ENCODE measurements around the gene EXOSC2.

The EXOSC2 gene

DNA sequence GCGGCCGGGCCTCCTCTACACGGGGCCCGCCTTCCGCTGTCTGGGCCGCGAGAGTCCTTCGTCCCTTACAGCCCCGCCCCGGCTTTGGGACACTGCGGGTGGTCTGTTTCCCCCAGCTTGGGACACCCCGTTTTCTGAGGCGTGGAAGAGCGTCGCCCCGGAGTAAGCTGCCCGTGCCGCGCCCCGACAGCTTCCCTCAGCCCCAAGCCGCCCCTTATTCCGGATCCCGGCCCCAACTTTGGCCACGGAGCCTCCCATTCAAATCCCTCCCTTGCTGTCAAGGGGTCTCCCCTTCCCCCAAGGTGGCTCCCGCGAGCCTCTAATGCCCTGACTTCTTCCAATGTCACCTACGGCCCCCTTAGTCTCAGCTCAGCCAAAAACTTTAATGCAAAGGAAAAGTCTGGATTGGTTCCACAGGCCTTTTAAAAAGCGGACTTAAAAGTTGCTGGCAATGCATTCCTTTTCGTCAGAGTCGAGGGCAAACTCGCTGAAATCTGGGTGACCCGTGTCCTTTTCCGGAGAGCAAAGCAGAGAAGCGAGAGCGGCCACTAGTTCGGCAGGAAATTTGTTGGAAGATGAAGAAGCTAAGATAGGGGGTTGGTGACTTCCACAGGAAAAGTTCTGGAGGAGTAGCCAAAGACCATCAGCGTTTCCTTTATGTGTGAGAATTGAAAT, 19.8 kb downstream of the EXOSC2 start:
- no peaks in the 10 kb centered on the region for H3K27me3 ChIP-seq (ENCODE audit: control insufficient read depth, insufficient read depth, low read length)
- H3K9me3 ChIP-seq (ENCODE audit: control insufficient read depth, insufficient read depth, low read length) = no peaks in the 10 kb centered on the region
- H3K27ac ChIP-seq (ENCODE audit: low read length) = no peak overlapping the region
- peak overlapping the region; percentile 83 for H3K4me3 ChIP-seq (ENCODE audit: low read length)
- no peak for DNase-seq (ENCODE audit: low read depth, low spot score)
- WGBS (ENCODE audit: insufficient coverage, insufficient read length) = no CpG with 5 or more reads among the region's 37 CpGs
- H3K4me1 ChIP-seq (ENCODE audit: control insufficient read depth, insufficient read depth, low read length) = no peaks in the 10 kb centered on the region
- no peaks in the 10 kb centered on the region for H3K36me3 ChIP-seq (ENCODE audit: control insufficient read depth, insufficient read depth, low read length)

DNA sequence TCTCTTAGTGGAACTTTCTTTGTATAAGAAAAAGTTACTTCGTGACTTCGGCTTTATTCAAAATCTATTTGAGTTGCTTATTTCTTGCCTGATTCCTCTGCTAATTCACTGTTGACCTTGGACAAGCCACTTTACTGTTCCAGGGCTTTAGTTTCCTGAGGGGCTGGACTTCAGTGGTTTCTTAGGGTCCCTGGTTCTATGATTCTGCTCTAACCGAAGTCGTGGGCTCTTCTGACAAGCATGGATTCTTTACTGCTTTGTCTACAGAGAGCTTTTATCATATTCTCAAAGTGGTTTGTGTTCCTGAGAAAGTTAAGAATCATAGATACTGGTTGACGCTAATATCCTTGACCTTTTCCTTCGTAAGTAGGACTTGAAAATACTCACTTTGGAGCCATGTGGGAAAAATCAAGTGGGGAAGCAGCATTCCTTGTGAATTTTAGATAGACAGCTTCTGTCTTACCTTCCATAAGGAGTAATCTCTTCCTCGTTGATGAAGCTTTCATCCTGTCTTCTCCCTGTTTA, 21.1 kb downstream of the EXOSC2 start:
- Histone ChIP-seq H3K27ac (ENCODE audit: low read length) (no peak overlapping the region), H3K9me3 (ENCODE audit: control insufficient read depth, insufficient read depth, low read length) (no peaks in the 10 kb centered on the region), H3K27me3 (ENCODE audit: control insufficient read depth, insufficient read depth, low read length) (no peaks in the 10 kb centered on the region), H3K36me3 (ENCODE audit: control insufficient read depth, insufficient read depth, low read length) (no peaks in the 10 kb centered on the region), H3K4me3 (ENCODE audit: low read length) (no peak overlapping the region), H3K4me1 (ENCODE audit: control insufficient read depth, insufficient read depth, low read length) (no peaks in the 10 kb centered on the region)
- no peak for DNase-seq (ENCODE audit: low read depth, low spot score)
- WGBS (ENCODE audit: insufficient coverage, insufficient read length) = no CpG with 5 or more reads among the region's 7 CpGs

DNA sequence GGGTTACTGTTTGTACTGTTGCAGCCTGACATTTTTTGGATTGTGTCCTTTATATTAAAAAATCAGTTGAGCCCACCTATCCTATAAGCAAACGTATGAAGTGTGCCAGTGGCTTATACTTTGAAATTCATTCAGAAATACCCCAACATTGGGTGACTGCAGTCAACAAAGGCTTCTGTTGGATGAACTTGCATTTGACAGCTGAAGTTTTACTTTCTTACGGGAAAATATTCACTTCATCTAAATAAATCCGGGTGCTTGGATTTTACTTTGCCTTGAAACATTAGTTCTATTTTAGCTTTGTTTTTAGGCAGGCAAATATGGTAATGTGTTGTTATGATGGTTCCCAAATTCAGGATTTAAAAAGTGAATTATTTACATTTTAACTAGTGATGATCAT, 21.7 kb downstream of the EXOSC2 start:
- H3K4me1 ChIP-seq (ENCODE audit: control insufficient read depth, insufficient read depth, low read length) = no peaks in the 10 kb centered on the region
- H3K27me3 ChIP-seq (ENCODE audit: control insufficient read depth, insufficient read depth, low read length) = no peaks in the 10 kb centered on the region
- WGBS (ENCODE audit: insufficient coverage, insufficient read length) = no CpG with 5 or more reads among the region's 3 CpGs
- H3K27ac ChIP-seq (ENCODE audit: low read length) = no peak overlapping the region
- H3K4me3 ChIP-seq (ENCODE audit: low read length) = no peak overlapping the region
- H3K9me3 ChIP-seq (ENCODE audit: control insufficient read depth, insufficient read depth, low read length) = no peaks in the 10 kb centered on the region
- DNase-seq (ENCODE audit: low read depth, low spot score) = no peak
- no peaks in the 10 kb centered on the region for H3K36me3 ChIP-seq (ENCODE audit: control insufficient read depth, insufficient read depth, low read length)

DNA sequence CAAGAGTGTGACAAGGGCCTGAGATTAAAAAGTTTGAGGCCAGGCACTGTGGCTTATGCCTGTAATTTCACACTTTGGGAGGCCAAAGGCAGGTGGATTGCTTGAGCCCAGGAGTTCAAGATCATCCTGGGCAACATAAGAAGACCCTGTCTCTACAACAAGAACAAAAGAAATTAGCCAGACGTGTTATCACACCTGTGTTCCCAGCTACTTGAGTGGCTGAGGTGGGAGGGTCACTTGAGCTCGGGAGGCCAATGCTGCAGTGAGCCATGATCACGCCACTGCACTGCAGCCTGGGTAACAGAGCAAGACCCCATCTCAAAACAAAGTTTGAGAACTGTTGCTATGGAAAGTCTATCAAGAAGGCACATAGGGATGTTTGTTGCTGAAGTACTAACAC, 25.0 kb downstream of the EXOSC2 start:
- no peak overlapping the region for H3K27ac ChIP-seq (ENCODE audit: low read length)
- H3K27me3 ChIP-seq (ENCODE audit: control insufficient read depth, insufficient read depth, low read length) = no peaks in the 10 kb centered on the region
- H3K36me3 ChIP-seq (ENCODE audit: control insufficient read depth, insufficient read depth, low read length) = no peaks in the 10 kb centered on the region
- 0 out of 2 replicates have a peak, but pooled peaks cover 1% of the 10 kb centered on the region for H3K4me1 ChIP-seq (ENCODE audit: control insufficient read depth, insufficient read depth, low read length)
- no CpG with 5 or more reads among the region's 3 CpGs for WGBS (ENCODE audit: insufficient coverage, insufficient read length)
- no peak overlapping the region for H3K4me3 ChIP-seq (ENCODE audit: low read length)
- no peak for DNase-seq (ENCODE audit: low read depth, low spot score)
- no peaks in the 10 kb centered on the region for H3K9me3 ChIP-seq (ENCODE audit: control insufficient read depth, insufficient read depth, low read length)

DNA sequence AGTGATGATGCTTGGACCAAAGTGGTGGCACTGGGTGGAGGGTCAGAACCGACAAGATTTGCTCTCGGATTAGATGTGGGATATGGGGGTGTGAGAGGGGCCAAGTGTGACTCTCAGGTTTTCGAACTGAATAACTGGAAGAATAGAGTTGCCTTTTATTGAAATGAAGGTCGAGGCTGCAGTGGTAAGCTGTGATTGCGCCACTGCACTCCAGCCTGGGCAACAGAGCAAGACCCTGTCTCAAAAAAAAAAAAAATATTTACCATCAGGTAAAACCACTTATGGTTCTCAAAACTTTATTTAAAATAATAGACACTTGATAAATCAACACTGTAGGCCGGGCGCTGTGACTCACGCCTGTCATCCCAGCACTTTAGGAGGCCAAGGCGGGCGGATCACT, 27.2 kb downstream of the EXOSC2 start:
- no peak overlapping the region for H3K4me3 ChIP-seq (ENCODE audit: low read length)
- 0 out of 2 replicates have a peak, but pooled peaks cover 1% of the 10 kb centered on the region for H3K4me1 ChIP-seq (ENCODE audit: control insufficient read depth, insufficient read depth, low read length)
- no CpG with 5 or more reads among the region's 10 CpGs for WGBS (ENCODE audit: insufficient coverage, insufficient read length)
- H3K27ac ChIP-seq (ENCODE audit: low read length) = no peak overlapping the region
- no peaks in the 10 kb centered on the region for H3K36me3 ChIP-seq (ENCODE audit: control insufficient read depth, insufficient read depth, low read length)
- no peak for DNase-seq (ENCODE audit: low read depth, low spot score)
- no peaks in the 10 kb centered on the region for H3K27me3 ChIP-seq (ENCODE audit: control insufficient read depth, insufficient read depth, low read length)
- no peaks in the 10 kb centered on the region for H3K9me3 ChIP-seq (ENCODE audit: control insufficient read depth, insufficient read depth, low read length)

DNA sequence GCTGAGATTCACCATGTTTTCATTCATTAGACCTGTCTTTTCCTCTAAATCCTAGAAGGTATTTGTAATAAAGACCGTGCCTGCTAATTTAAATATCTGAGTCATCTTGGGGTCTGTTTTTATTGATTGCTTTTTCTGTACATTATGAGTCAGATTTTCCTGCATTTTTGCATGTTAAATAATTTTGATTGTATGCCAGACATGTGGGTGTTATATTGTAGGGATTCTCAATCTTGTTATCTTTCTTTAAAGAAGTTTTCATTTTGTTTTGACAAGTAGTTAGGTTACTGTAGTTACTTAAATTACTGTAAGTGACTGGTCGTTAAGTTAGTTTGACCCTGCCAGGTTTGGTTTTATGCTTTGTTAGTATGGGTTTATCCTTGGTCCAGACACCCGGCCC, 35.1 kb downstream of the EXOSC2 start:
- no CpG with 5 or more reads among the region's 3 CpGs for WGBS (ENCODE audit: insufficient coverage, insufficient read length)
- no peak for DNase-seq (ENCODE audit: low read depth, low spot score)
- H3K27ac ChIP-seq (ENCODE audit: low read length) = no peak overlapping the region

DNA sequence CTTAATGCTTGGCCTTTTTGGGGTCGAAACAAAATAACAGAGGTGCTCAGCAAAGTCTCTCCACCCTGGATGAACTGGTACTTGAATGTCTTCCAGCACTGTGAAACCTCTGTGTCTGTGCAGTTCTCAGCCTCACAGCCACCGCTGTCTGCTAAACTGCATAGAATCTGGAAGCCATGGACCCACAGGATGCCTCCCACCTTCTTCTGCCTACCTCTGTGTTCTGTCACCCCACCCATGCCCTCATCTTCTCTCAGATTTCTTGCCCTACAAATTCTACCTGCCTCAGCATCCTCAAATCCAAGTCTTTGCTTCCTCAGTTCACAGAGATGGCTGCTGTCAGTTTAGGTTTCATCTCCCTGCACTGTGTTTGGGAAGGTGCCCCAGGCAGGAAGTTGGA, 35.6 kb downstream of the EXOSC2 start:
- Histone ChIP-seq H3K4me1 (ENCODE audit: control insufficient read depth, insufficient read depth, low read length) (no peaks in the 10 kb centered on the region; the same call in 1 of the 2 replicates), H3K4me3 (ENCODE audit: low read length) (no peak overlapping the region), H3K27me3 (ENCODE audit: control insufficient read depth, insufficient read depth, low read length) (no peaks in the 10 kb centered on the region), H3K27ac (ENCODE audit: low read length) (no peak overlapping the region), H3K9me3 (ENCODE audit: control insufficient read depth, insufficient read depth, low read length) (no peaks in the 10 kb centered on the region), H3K36me3 (ENCODE audit: control insufficient read depth, insufficient read depth, low read length) (no peaks in the 10 kb centered on the region)
- WGBS (ENCODE audit: insufficient coverage, insufficient read length) = no CpG with 5 or more reads among the region's 2 CpGs
- no peak for DNase-seq (ENCODE audit: low read depth, low spot score)

More for the DNA sequence above, 35.1 kb downstream of the EXOSC2 start:
- no peaks in the 10 kb centered on the region; the same call in 1 of the 2 replicates for H3K4me1 ChIP-seq (ENCODE audit: control insufficient read depth, insufficient read depth, low read length)
- no peaks in the 10 kb centered on the region for H3K9me3 ChIP-seq (ENCODE audit: control insufficient read depth, insufficient read depth, low read length)
- H3K36me3 ChIP-seq (ENCODE audit: control insufficient read depth, insufficient read depth, low read length) = no peaks in the 10 kb centered on the region
- H3K27me3 ChIP-seq (ENCODE audit: control insufficient read depth, insufficient read depth, low read length) = no peaks in the 10 kb centered on the region
- H3K4me3 ChIP-seq (ENCODE audit: low read length) = no peak overlapping the region

DNA sequence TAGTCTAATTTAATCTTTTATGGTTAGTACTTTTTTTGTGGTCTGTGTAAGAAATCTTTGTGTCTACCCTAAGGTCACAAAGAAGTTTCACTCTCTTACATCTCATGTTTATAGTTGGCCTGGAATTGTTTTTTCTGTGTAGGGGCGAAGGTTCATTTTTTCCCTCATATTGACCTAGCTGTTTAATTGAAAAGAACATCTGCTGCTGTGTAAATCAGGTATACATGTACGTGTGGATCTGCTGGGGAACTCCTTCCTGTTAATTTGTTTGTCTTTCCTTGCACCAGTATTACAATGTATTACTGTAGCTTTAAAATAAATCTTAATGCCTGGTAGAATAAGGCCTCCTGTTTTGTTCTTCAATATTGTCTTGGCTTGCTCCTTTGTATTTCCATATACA, 37.8 kb downstream of the EXOSC2 start:
- Histone ChIP-seq H3K27ac (ENCODE audit: low read length) (no peak overlapping the region), H3K4me3 (ENCODE audit: low read length) (no peak overlapping the region), H3K4me1 (ENCODE audit: control insufficient read depth, insufficient read depth, low read length) (no peaks in the 10 kb centered on the region; the same call in 1 of the 2 replicates), H3K9me3 (ENCODE audit: control insufficient read depth, insufficient read depth, low read length) (no peaks in the 10 kb centered on the region), H3K36me3 (ENCODE audit: control insufficient read depth, insufficient read depth, low read length) (no peaks in the 10 kb centered on the region), H3K27me3 (ENCODE audit: control insufficient read depth, insufficient read depth, low read length) (no peaks in the 10 kb centered on the region)
- no CpG with 5 or more reads among the region's 2 CpGs for WGBS (ENCODE audit: insufficient coverage, insufficient read length)
- no peak for DNase-seq (ENCODE audit: low read depth, low spot score)

DNA sequence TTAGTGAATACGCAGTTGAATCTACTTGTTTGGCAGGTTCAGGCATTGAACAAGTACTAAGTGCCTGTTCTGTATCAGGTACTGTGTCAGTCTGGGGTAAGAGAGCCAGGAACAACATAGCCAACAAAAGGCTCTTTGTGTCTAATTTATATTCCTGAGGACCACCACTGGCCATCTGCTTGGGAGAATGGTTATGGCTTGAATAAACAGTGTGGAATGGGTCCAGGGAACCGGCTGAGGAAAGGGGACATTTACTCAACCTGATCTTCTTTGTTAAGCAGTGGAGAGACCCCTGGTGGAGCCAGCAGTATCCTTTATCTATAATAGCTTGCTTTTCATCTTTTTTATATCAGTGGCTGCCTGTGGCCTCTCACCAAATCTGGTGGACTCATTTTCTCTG, 38.6 kb downstream of the EXOSC2 start:
- Histone ChIP-seq H3K4me1 (ENCODE audit: control insufficient read depth, insufficient read depth, low read length) (no peaks in the 10 kb centered on the region; the same call in 1 of the 2 replicates), H3K27ac (ENCODE audit: low read length) (no peak overlapping the region), H3K4me3 (ENCODE audit: low read length) (no peak overlapping the region), H3K9me3 (ENCODE audit: control insufficient read depth, insufficient read depth, low read length) (no peaks in the 10 kb centered on the region), H3K36me3 (ENCODE audit: control insufficient read depth, insufficient read depth, low read length) (no peaks in the 10 kb centered on the region), H3K27me3 (ENCODE audit: control insufficient read depth, insufficient read depth, low read length) (no peaks in the 10 kb centered on the region)
- no peak for DNase-seq (ENCODE audit: low read depth, low spot score)
- WGBS (ENCODE audit: insufficient coverage, insufficient read length) = no CpG with 5 or more reads among the region's 2 CpGs

DNA sequence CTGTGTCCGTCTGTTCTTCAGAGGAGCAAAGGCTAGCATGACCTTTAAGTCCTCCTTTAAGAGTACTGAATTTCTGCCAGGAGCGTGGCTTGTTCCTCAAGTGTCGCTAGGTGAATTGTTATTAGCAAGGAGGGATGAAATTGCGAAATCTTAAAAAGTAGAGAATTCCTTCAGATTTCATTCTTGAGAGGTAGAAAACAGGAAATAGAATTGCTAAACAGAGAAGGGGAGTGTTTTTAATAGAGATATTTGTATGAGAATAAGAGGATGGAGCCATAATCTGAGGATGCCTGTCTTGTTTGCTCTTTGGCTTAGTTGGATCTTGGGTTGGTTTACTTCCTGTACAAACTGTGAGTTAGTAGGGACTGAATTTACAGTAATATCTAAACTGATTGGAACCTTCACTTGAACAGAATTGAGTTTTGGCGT, 39.2 kb downstream of the EXOSC2 start:
- H3K36me3 ChIP-seq (ENCODE audit: control insufficient read depth, insufficient read depth, low read length) = no peaks in the 10 kb centered on the region
- H3K27ac ChIP-seq (ENCODE audit: low read length) = no peak overlapping the region
- no peaks in the 10 kb centered on the region for H3K27me3 ChIP-seq (ENCODE audit: control insufficient read depth, insufficient read depth, low read length)
- WGBS (ENCODE audit: insufficient coverage, insufficient read length) = no CpG with 5 or more reads among the region's 5 CpGs
- H3K9me3 ChIP-seq (ENCODE audit: control insufficient read depth, insufficient read depth, low read length) = no peaks in the 10 kb centered on the region
- no peak overlapping the region for H3K4me3 ChIP-seq (ENCODE audit: low read length)
- H3K4me1 ChIP-seq (ENCODE audit: control insufficient read depth, insufficient read depth, low read length) = no peaks in the 10 kb centered on the region; the same call in 1 of the 2 replicates
- DNase-seq (ENCODE audit: low read depth, low spot score) = no peak

DNA sequence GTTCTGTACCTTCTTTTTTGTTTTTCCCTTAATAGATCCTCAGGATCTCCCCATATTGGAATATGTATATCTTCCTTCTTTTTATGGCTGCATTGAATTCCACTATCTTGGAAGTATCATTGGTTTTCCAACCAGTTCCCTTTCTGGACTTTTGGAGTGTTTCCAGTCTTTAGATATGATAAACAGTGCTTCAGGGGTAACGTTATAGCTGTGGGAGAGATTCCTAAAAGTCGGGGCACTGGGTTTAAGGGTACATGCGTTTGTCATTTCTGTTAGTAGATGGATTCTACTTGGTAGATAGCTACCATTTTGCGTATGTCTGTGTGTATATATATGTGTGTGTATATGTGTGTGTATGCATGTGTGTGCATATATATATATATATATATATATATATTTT, 42.0 kb downstream of the EXOSC2 start:
- Histone ChIP-seq H3K36me3 (ENCODE audit: control insufficient read depth, insufficient read depth, low read length) (no peaks in the 10 kb centered on the region), H3K4me3 (ENCODE audit: low read length) (no peak overlapping the region), H3K27me3 (ENCODE audit: control insufficient read depth, insufficient read depth, low read length) (no peaks in the 10 kb centered on the region), H3K27ac (ENCODE audit: low read length) (no peak overlapping the region), H3K4me1 (ENCODE audit: control insufficient read depth, insufficient read depth, low read length) (no peaks in the 10 kb centered on the region), H3K9me3 (ENCODE audit: control insufficient read depth, insufficient read depth, low read length) (no peaks in the 10 kb centered on the region)
- WGBS (ENCODE audit: insufficient coverage, insufficient read length) = no CpG with 5 or more reads among the region's 4 CpGs
- DNase-seq (ENCODE audit: low read depth, low spot score) = no peak
